Stimulated activated CD4-positive, alpha-beta T cell treated with anti-CD3 and anti-CD28 coated beads, Interleukin-15, amount 100 ng/mL, for 1 hour (primary cell): ENCODE data around the gene BPIFB4.
"Not testable (repeated sequence)": the region's sequence is repeated elsewhere in the genome, so short reads cannot be mapped to it uniquely, and the experiment has no call there.

Experiments used
- DNase-seq, 2 donors: peaks; one replicate each; pipeline ENCODE4 v3.0.0-alpha.2; 2020; ENCODE audit warnings: low read depth in 1 of 2, low spot score in 1 of 2

Gene BPIFB4

DNA sequence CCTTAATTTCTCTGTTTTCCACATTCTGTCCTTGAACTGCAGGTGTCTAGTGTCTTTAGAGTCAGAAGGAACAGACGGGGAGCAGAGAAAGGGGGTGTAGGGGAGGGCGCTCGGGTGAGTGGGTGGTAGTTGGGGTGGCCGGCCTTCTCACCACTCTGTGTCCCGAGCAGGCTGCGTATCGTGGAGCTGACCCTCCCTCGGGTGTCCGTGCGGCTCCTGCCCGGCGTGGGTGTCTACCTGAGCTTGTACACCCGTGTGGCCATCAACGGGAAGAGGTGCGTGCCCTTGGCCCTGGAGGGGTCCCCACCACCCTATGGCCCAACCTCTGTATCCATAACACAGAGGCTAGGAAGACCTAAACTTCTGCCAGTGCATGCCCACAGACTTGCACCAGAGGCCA lies 5.3 kb downstream of the BPIFB4 start:
- DNase-seq, result no peak

DNA sequence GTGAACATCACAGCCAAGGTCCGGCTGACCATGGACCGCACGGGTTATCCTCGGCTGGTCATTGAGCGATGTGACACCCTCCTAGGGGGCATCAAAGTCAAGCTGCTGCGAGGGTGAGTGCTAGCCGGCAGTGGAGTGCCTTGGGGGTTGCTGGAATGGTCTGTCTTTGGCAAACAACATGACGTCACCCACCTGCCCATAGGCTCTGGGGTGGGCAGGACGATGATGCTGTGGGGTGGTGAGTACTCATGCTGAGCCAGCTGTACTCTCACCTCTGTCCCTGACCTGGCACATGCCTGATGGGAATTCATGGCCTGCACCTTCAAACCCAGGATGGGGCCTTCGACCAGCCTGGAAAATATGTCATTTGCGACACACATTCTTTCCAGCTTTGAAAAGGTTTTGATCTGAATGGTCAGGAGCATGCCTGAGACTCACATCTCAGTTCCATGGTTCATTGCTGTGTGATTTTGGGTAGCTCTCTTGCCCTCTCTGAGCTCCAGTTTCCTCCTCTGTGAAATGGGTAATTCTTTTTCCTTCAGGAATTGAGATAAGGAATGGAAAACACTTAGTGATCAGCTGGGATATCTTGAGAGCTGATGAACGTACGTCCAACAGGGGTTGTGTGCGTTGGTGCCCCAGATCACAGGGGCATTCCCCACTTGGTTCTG lies 6.7 kb downstream of the BPIFB4 start:
- DNase-seq, result no peak

DNA sequence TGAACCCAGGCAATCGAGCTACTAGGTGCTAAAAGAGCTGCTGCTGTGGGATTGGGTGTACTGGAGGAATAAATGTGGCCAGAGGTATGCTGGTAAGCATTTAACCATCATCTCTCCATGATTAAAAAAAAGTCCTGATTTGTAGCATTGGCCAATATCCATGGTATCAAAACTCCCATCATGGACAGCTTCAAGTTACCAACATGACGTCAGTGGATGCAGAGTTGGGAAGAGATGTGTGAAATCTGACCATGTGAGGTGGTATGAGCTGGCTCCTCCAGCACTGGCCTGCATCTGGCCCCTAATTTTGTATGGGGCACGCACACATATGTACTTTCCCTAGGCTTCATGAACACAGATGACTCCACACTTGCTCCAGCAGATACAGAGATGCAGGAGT lies 11.7 kb downstream of the BPIFB4 start:
- no peak for DNase-seq

GRCh38 chr20:33091693-33092092 lies 12.2 kb downstream of the BPIFB4 start:
- no peak for DNase-seq

- DNase-seq, result no peak
These were observed 12.9 kb downstream of the BPIFB4 start for GRCh38 chr20:33092361-33092760.

DNA sequence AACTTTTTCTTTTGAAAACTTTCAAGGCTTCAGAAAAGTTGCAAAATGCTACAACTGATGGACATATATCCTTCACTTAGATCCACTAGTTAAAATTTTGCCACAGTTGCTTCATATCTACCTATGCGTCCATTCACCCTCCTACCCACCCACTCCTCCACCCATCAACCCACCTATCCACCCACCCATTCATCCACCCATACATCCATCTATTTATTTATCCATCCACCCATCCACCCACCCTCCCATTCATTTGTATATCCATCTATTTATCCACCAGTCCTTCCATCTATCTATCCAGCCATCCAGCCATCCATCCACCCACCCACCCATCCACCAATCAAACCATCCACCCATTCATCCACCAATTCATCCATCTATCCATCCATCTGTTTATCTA lies 13.6 kb downstream of the BPIFB4 start:
- DNase-seq, result no peak

- DNase-seq, result no peak
These were observed 14.1 kb downstream of the BPIFB4 start for GRCh38 chr20:33093582-33093981.

- no peak for DNase-seq
These were observed 15.8 kb downstream of the BPIFB4 start for GRCh38 chr20:33095249-33095648.

DNA sequence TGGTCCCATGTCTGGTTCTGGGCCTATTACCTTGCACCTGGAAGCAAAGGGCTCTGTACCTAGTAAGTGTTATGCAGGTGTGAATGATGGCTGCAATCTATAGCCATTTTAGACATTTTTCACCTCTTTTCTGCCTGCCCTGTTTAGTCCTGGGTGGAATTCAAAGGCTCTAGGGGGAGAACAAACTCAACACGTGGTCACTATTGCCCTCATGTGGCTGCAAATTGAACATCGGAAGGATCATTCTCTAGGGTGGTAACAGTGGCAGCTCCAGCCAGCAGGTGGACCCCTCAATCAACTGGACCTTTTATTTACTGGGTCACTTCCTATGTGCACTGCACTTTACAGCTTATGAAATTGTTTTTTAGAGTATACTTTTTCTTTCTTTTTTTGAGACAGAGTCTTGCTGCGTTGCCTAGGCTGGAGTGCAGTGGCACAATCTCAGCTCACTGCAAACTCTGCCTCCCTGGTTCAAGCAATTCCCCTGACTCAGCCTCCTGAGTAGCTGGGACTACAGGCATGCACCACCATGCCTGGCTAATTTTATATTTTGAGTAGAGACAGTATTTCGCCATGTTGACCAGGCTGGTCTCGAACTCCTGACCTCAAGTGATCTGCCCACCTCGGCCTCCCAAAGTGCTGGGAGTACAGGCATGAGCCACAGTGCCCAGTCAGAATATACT lies 16.6 kb downstream of the BPIFB4 start:
- DNase-seq, result peak in 1 of 2 donors; percentile 3

- no peak for DNase-seq
These were observed 17.6 kb downstream of the BPIFB4 start for GRCh38 chr20:33097001-33097400.

DNA sequence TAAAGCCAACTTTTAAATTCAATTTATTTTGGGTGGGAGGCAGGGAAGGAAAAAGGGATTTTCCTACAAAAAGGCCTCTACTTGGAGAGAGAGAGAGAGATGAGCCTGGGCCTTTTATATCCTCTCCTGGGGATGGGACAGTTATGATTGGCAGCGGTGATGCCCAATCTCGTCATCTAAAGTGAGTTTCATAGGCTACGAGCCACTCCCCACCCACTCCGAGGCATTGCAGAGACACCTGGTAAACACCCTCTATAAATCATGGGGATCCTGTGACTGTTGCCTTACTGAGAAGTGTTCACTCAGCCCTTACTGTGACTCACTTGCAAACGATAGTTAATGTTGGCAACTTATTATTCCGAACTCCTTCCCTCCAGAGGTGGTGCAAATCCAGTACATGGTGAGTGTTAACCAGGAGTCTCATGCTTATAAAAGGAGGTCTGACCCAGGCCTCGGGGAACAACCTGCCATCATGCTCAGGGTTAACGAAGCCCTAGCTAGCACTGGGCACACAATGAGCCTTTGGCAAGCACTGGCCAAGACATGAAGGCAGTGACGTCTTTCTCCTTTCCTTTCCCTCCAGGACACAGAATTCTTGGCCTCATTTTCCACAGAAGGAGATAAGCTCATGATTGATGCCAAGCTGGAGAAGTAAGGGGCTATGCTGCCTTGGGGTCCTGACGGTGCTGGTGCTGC lies 20.5 kb downstream of the BPIFB4 start:
- no peak for DNase-seq

DNA sequence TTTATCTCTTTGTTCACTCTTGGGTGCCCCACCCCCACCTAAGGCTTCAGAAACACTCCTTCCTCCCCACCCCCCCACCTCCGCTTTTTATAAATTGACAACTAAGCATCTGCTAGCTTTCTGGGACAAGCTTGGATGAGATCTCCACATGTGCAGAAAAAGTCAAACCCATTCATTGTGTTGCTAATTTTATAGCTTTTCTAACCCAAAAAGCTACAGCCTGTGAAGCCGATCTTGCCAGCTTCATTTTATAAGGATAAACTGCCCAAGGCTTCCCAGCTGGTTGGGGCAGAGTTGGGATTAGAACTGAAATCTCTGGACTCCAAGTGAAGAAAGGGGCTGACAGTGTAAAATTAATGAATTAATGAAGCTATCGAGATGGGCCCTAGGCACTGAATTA lies 24.1 kb downstream of the BPIFB4 start:
- DNase-seq, result no peak

DNA sequence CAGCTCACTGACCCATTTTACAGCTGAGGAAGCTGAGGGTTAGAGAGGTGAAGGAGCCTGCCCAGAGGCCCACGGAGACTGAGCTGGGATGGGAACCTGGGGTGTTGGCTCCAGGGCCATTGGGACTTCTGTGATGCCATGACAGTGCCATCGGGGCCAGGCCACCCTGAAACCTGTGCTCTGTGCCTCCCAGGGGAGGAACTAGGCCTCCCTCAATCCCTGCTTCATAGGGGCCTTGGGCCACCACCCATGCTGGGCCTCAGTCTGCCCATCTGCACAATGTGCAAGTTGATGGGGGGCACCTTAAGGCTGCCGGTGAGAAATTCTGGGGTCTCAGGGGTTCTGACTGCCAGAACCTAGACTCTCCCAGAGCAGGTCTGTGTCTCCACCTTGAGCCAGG lies 24.9 kb downstream of the BPIFB4 start:
- DNase-seq, result no peak

- no peak for DNase-seq
These were observed 26.0 kb downstream of the BPIFB4 start for GRCh38 chr20:33105316-33105924.

GRCh38 chr20:33106058-33106620 lies 26.7 kb downstream of the BPIFB4 start:
- not testable (repeated sequence) for DNase-seq

DNA sequence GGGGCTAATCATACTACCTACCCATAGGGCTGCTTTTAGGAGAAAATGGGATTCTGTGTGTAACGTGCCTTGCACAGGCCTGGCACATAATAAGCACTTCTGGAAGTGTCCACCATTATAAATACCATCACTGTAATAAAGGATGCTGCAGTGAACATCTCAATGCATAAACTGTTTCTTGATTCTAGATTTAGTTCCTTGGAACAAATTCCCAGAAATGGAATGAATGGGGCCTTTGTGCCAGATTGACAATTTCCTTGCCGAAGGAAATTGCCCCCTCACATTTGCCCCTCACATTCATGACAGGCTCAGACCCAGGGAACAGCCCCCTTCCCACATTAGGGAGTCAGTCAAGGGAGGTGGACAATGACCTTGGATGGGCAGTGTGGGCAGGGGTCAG lies 29.2 kb downstream of the BPIFB4 start:
- no peak for DNase-seq

- DNase-seq, result no peak
These were observed 30.8 kb downstream of the BPIFB4 start for GRCh38 chr20:33110147-33110825.

DNA sequence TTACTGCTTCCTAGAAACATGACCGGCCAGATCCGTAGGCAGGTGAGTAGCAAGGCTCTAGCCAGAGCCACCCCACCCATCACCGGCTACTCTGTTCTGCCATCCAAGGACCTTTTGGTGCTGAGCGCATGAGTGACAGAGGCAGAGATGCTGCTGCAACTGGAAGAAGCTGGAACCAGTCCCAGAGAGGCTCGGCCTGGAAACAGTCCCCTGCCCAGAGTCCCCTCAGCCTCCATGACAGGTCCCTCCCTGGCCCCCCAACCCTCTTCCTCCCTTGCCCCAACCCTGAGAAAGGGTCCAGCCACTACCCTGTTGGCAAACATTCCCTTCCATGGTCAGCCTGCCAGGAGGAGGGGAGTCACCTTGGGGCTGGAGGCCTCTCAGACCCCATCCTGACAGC lies 31.9 kb downstream of the BPIFB4 start:
- DNase-seq, result no peak

DNA sequence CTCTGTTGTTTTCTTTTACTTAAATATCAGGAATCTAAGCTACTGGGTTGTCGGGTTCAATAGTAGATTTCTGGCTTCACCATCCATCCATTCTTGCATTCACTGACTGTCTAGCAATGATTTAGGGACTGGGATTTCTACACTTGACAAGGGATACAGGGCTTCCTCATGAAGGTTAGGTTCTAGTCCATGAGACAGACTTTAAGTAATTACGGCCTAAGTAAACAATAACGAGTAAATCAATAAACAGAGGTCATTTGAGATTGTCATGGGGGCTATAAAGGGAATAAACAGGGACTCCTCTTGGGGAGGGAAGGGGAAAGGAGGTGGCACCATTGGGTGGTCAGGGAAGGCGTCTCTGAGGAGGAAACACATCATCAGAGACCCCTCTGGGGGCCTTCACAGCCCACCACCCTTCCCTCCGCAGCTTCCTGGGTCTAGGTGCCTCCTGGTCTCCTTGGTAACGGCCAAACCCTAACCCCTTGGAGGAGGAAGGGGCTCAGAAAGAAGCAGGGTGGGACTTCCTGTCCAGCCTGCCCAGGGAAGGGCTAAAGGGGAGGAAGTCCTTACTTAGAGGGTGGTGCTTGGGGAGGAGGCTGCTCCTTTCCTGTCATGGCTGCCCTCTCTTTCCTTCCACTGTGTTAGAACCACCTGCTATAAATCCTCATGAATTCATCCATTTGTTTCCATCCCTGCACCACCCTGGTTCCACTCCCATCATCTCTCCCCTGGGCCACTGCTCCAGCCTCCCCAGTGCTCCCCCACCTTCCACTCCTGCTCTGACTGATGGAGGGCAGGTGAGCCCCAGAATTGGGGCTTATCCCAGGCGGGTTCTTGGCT lies 33.3 kb downstream of the BPIFB4 start:
- no peak for DNase-seq

GRCh38 chr20:33113387-33113908 lies 34.0 kb downstream of the BPIFB4 start:
- DNase-seq, result no peak
